Gastroesophageal sphincter (tissue), 3 donors: ENCODE data around the gene PELI2.

Source experiments
- CTCF ChIP-seq, 4 experiments: fragments of 200-600 bp in 2 of 4; fragments of 450-650 bp in 2 of 4; sonication (generic) in 1 of 4; IDR thresholded peaks; one replicate each; pipeline ENCODE4 v1.5.1; 2017 to 2019; ENCODE audit warnings: antibody characterized with exemption in 4 of 4, mild to moderate bottlenecking in 2 of 4, moderate library complexity in 2 of 4
- EP300 ChIP-seq: sonication (generic); formaldehyde crosslinking; IDR thresholded peaks from one replicate; pipeline ENCODE4 v1.6.1; 2017; ENCODE audit warnings: antibody characterized with exemption, mild to moderate bottlenecking
- POLR2A ChIP-seq, 2 donors: fragments of 450-650 bp; IDR thresholded peaks; one replicate each; pipeline ENCODE4 v1.6.1; 2017; ENCODE audit warnings: antibody characterized with exemption in 2 of 2, mild to moderate bottlenecking in 2 of 2, moderate library complexity in 1 of 2
- POLR2AphosphoS5 ChIP-seq: sonication (generic); formaldehyde crosslinking; IDR thresholded peaks from one replicate; pipeline ENCODE4 v1.6.1; 2017; ENCODE audit warnings: antibody characterized with exemption

GRCh38 chr14:56273155-56273554 lies 154.9 kb downstream of the PELI2 start:
- TF ChIP-seq CTCF (IDR thresholded peaks at IDR 0.05) (no peak), POLR2AphosphoS5 (no peak), POLR2A (IDR thresholded peaks at IDR 0.05) (no peak), EP300 (no peak)
